ENCODE results near the gene BRD9.
A peak's percentile ranks its signal among the peaks of the same experiment; 100 is the strongest.
"Not testable (repeated sequence)": the region's sequence is repeated elsewhere in the genome, so short reads cannot be mapped to it uniquely, and the experiment has no call there.

The BRD9 gene

DNA sequence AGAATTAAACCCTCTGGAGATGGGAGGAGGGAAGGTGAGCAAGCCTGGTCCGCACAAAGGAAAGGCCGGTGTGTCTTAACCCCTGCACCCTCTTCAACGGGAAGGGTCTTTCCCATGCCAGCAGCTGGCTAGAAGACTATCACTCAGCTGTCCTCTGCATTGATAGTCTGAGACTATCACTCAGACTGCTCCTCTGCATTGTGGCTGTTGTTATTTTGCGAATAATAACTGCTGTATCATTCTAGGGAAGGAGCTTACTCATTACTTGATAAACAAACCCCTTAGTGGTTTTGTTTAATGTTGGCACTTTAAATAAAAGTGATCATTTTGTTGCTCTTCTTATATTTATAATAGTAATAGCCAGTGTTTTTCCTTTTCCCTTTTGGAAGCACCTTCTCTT is 8.2 kb upstream of the BRD9 start:
- DNase-seq: no peak

DNA sequence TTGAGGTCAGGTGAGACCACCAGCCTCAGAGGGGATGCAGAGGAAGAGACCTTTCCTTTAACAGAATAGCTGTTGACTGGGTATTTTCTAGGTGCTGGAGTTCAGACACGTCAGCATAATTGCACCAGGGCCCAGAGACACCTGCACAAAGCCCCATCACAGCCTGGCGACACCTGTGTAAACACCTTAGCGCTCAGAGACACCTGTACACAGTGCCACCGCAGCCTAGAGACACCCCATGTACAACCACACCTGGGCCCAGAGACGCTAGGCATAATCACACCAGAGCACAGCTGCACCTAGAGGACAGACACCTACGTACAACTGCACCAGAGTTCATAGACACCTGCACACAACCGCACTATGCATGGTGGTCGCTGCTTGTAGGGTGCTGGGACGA is 1.1 kb upstream of the BRD9 start:
- DNase-seq: no peak

GRCh38 chr5:893137-893506 is 521 bp upstream of the BRD9 start:
- DNase-seq: no peak

DNA sequence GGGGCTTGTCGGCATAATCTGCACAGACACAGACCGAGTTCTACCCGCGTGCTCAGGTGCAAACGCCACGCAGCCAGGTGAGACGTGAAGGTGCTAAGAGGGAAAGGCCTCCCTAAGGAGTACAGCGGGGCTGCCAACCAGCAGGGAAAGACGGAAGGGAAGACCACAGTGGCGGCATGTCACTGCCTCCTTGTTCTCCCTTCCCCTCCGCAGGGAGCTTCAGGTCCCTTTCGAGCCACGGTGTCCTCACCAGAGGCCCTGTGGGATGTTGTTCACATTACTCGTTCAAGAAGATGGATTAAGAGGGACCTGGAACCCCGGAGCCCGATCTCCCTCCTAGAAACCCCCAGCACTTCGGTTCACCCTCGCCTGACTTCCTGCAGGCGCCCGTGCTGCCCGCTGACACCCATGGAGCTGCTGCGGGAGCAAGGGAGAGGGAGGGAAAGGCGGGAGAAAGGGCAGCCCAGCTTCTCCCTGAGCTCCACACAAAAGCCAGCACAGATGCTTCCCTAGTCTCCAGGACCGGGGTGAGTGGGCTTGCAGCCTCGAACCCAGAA is 686 bp downstream of the BRD9 start:
- DNase-seq: no peak

DNA sequence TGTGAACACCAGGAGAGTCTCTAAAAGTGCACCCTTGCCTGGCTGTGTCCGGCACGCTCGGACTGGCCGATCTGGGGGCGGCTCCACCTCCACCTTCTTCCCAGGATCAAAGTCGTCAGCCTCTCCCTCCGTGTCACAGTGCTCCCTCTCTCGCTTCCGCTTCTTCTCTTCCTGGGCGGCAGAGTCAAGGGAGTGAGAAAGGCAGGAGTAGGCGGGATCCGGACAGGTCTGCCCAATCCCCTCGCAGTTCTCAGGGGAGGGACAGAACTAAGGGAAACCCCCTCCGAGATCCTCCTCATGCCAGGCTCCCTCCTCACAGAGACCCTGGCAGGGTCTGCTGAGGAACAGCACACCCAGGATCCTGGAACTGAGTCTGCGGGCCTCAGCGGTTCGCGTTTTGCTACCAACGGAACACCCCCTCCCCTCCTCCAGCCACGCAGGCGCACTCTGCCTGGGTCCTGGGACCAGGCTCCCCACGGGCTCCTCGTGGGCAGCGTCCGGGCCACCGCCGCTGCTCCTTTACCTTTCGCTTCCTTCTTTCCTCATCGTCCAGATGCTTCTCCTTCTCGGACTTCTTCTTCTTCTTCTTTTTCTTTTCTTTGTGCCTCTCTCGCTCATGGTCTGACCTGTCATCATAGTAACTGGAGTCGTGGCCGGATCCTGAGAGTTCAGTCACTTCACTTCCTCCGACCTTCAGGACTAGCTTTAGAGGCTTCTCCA is 1.3 kb downstream of the BRD9 start:
- peak; percentile 32 for DNase-seq

- DNase-seq: no peak
These were observed 3.4 kb downstream of the BRD9 start for GRCh38 chr5:889075-889710.

GRCh38 chr5:888638-889035 is 4.0 kb downstream of the BRD9 start:
- no peak for DNase-seq

GRCh38 chr5:887947-888637 is 4.5 kb downstream of the BRD9 start:
- DNase-seq: no peak

- DNase-seq: no peak
These were observed 5.8 kb downstream of the BRD9 start for GRCh38 chr5:886716-887325.

GRCh38 chr5:886036-886435 is 6.6 kb downstream of the BRD9 start:
- DNase-seq: no peak

- no peak for DNase-seq
These were observed 7.1 kb downstream of the BRD9 start for GRCh38 chr5:885529-885928.

DNA sequence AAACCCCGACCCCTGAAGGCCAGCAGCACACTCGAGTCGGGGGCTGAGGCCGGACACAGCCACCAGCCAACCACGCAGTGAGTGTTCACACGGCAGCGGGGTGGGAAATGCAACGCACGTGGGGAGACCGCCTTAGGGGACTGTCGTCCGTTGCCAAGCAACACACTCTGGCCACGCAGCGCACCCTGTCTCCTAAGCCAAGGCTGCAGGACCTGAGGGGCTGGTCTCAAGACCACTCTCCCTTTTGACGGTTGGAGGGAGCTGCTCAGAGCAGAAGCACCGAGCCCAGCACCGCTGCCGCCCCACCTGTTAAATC is 7.5 kb downstream of the BRD9 start:
- no peak for DNase-seq

GRCh38 chr5:884345-885126 is 8.1 kb downstream of the BRD9 start:
- DNase-seq: no peak

DNA sequence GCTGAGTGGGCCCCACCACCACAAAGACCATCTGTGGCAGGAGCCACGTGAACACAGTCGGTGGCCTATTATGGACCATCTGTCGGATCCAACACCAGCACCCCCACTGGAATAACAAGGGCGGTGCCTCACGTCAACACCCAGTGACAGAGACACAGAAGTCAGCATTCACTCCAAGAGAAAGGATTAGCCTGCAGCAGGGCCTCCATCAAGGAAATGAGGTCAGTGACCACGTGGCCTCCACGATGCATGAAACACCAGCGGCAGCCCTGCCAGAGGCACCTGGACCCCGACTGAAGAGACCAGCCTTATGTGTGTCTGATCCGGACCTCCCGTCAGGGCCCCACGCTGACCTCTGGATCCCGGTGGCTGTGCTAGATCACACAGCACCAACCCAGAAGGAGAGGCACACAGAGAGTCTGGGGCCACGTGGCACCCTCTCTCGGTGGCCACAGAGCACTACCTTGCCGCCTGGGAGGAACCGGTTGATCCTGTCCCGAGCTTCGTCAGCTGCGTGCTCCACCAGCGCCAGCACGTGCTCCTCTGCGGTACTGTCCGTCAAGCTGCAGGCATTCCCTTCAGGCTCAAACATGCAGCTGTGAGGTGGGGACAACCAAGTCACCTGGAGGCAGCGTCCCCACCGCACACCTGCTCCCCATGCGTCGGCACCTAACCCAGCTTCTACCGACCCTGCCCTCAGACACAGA is 9.0 kb downstream of the BRD9 start:
- no peak for DNase-seq

GRCh38 chr5:882253-883183 is 10.1 kb downstream of the BRD9 start:
- DNase-seq: no peak

DNA sequence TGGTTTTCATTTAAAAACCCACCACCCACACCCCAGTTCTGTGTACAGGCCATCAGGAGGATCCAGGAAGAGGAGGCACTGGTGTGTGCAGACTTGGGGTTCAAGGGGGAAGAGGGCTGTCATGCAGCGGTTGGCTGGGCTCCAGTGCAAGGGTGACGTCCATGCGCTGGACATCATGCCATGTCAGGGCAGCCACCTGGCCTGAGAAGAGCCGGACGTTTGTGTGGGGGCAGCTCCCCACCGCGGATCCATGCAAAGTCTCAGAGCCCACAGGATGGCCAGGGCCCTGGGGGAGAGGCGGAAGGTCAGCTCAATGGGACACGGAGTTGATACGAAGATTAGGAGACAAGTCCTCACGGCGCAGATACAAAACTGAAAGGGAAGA is 11.1 kb downstream of the BRD9 start:
- no peak for DNase-seq

GRCh38 chr5:880816-881550 is 11.6 kb downstream of the BRD9 start:
- no peak for DNase-seq

- DNase-seq: not testable (repeated sequence)
These were observed 13.9 kb downstream of the BRD9 start for GRCh38 chr5:878677-879076.

DNA sequence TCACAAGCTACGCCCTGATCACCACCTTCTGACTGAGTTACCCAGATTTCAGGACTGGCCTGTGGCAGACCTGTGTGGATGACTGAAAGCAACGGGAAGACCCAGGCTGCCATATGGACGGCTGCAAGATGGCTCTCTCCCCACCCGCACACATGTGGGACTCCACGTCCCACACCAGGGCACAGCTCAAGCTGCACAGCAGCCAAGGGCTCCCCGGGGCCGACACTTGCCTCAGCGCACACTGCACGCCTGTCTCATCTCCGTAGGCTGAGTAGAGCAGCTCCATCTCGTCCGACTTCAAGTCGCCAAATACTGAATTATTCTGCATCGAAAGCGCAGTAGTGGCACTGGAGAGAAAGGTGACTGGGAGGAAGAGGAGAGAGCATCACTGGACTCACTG is 14.5 kb downstream of the BRD9 start:
- no peak for DNase-seq
